Panc1 (cell line): ENCODE results near the gene EYS. TPM values are rescaled to one million over a fixed set of nuclear protein-coding genes. Genes with fewer than 3 reads are reported as not detected.

Experiments
- ATAC-seq: fragments of 200-7000 bp; cut with Tn5 transposase; 2 replicates; pipeline ENCODE4 v1.9.1; 2020; ENCODE audit warnings: mild to moderate bottlenecking, moderate library complexity
- BruUV-seq: library from RNA; stranded (reverse); fragments of 400-500 nt; replicated peaks from 2 replicates; lab custom pipeline; 2021; lab: Mats Ljungman, UMichigan
- CTCF ChIA-PET: fragments of 300-600 bp; sonication (Branson Sonifier 250); formaldehyde crosslinking; loops from one replicate; lab custom pipeline; 2022; ENCODE audit warnings: antibody characterized with exemption; lab: Charles Lee
- POLR2A ChIA-PET: fragments of 300-600 bp; sonication (Branson Sonifier 250); formaldehyde crosslinking; loops from one replicate; lab custom pipeline; 2022; ENCODE audit warnings: antibody characterized with exemption; lab: Charles Lee
- DNase-seq: peaks from one replicate; pipeline ENCODE4 v3.0.0-alpha.2; 2010; ENCODE audit warnings: low read depth, low spot score
- H3K27ac ChIP-seq: 2 replicates; pipeline ENCODE4 v1.5.1; 2011; ENCODE audit warnings: mild to moderate bottlenecking, low read length, inconsistent platforms
- H3K27me3 ChIP-seq: fragments of 200-500 bp; sonication (Bioruptor generic); 2 replicates; pipeline ENCODE4 v1.6.0; 2014; ENCODE audit warnings: low read length, inconsistent platforms; ENCODE audit not compliant: control insufficient read depth, insufficient read depth
- H3K36me3 ChIP-seq: fragments of 200-500 bp; sonication (Bioruptor generic); 2 replicates; pipeline ENCODE4 v1.5.1; 2014; ENCODE audit warnings: inconsistent platforms, mild to moderate bottlenecking, low read length, moderate library complexity; ENCODE audit not compliant: control insufficient read depth, insufficient read depth
- H3K4me1 ChIP-seq: 2 replicates; pipeline ENCODE4 v1.5.1; 2011; ENCODE audit warnings: inconsistent platforms, mild to moderate bottlenecking, low read length, moderate library complexity; ENCODE audit not compliant: control insufficient read depth, insufficient read depth
- H3K4me3 ChIP-seq, 2 experiments: 2 replicates each; pipeline ENCODE4 v1.5.1; 2011 to 2012; ENCODE audit warnings: low read depth in 2 of 2, low read length in 2 of 2, mild to moderate bottlenecking in 2 of 2, inconsistent platforms in 1 of 2, moderate library complexity in 1 of 2
- H3K9me3 ChIP-seq: fragments of 200-500 bp; sonication (Bioruptor generic); 2 replicates; pipeline ENCODE4 v1.5.1; 2014; ENCODE audit warnings: low read depth, mild to moderate bottlenecking, inconsistent platforms, low read length, moderate library complexity; ENCODE audit not compliant: control insufficient read depth, insufficient read depth
- CTCF ChIP-seq: fragments of 450-650 bp; IDR thresholded peaks from 2 replicates; pipeline ENCODE4 v1.5.1; 2017; ENCODE audit warnings: mild to moderate bottlenecking
- POLR2AphosphoS5 ChIP-seq: IDR thresholded peaks from 2 replicates; pipeline ENCODE4 v1.6.1; 2012; ENCODE audit warnings: mild to moderate bottlenecking, low read depth, low read length, moderate library complexity
- REST ChIP-seq, 2 experiments: IDR thresholded peaks; 2 replicates each; pipeline ENCODE4 v1.6.1; 2011 to 2012; ENCODE audit warnings: low read depth in 2 of 2, control low read depth in 1 of 2, low read length in 1 of 2, mild to moderate bottlenecking in 1 of 2, moderate library complexity in 1 of 2; ENCODE audit not compliant: insufficient read depth in 1 of 2
- SIN3A ChIP-seq: IDR thresholded peaks from 2 replicates; pipeline ENCODE4 v1.6.1; 2012; ENCODE audit warnings: low read depth, mild to moderate bottlenecking, low read length, moderate library complexity, borderline replicate concordance; ENCODE audit not compliant: insufficient read depth
- TCF7L2 ChIP-seq: IDR thresholded peaks from 2 replicates; pipeline ENCODE4 v1.6.1; 2011; ENCODE audit warnings: mild to moderate bottlenecking, low read depth, low read length, inconsistent platforms
- in situ Hi-C: cut with HindIII; loops from 2 replicates; pipeline ENCODE4 v1.10.0; 2016; ENCODE audit warnings: low sequenced_read_pairs, low pct_unique_long_range_greater_than_20kb
- intact Hi-C: fragments of 100-400 bp; cut with micrococcal nuclease; formaldehyde crosslinking; loops from one replicate; pipeline ENCODE4 v1.10.0; 2022; ENCODE audit not compliant: unreplicated experiment
- total RNA-seq: library from RNA; stranded (reverse); gene quantifications from one replicate; pipeline ENCODE4 v1.2.1, GENCODE V29; 2021; ENCODE audit not compliant: unreplicated experiment

EYS gene
- total RNA-seq, 1 experiment from 2014 or later = not detected

DNA sequence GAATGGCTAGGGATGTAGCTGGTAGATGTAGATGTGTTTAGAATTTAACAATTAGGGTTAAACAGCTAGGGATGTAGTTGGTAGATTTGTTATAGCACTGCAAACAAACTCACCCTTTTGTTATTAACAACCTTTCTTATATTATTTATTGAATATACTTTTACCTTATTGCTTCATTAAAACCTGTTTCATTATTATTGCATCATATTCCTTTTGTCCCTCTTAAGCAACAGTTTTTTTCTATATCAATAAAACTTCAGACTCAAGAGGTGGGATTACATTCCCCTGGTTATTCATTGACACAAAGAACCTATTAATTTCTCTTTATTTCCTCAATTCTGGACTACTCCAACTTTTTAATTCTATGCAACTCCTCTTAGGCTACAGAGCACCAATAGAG, 661.2 kb downstream of the EYS start:
- DNase-seq (no peak), ATAC-seq (no peak)
- Histone ChIP-seq H3K27me3 (no peaks in the 10 kb centered on the region), H3K36me3 (no peaks in the 10 kb centered on the region), H3K4me3 (no peak overlapping the region), H3K9me3 (no peaks in the 10 kb centered on the region), H3K4me1 (no peaks in the 10 kb centered on the region), H3K27ac (no peak overlapping the region)
- CTCF ChIA-PET = no interaction called here
- BruUV-seq = no TSS peak
- in situ Hi-C loops (no loop called here), intact Hi-C loops (no loop called here)
- POLR2A ChIA-PET = no interaction called here
- TF ChIP-seq REST (IDR thresholded peaks at IDR 0.05; ENCODE audit: insufficient read depth in 1 of 2, low read depth in 2 of 2, low read length in 1 of 2) (no peak), SIN3A (no peak), POLR2AphosphoS5 (no peak), TCF7L2 (no peak), CTCF (no peak)

DNA sequence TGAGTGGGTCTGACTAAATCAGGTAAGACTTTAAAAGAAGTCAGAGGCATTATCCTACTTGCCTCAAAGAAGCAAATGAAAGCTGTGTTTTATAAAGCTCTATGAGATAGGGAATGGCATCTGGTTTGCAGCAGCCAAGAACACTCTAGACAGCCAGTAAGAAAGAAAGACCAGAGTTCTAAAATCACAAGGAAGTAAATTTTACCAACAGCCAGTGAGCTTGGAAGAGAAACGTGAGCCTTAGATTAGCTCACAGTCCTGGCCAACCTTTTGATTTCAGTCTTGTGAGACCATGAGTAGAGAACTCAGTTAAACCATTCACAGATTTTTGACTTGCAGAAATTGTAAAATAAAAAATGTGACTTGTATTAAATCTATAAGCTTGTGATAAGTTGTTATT, 693.0 kb downstream of the EYS start:
- TF ChIP-seq CTCF (no peak), SIN3A (no peak), REST (IDR thresholded peaks at IDR 0.05; ENCODE audit: insufficient read depth in 1 of 2, low read depth in 2 of 2, low read length in 1 of 2) (no peak)
- DNase-seq (no peak), ATAC-seq (no peak)
- Histone ChIP-seq H3K36me3 (no peaks in the 10 kb centered on the region), H3K27ac (no peak overlapping the region), H3K9me3 (0 out of 2 replicates have a peak, but pooled peaks cover 3% of the 10 kb centered on the region), H3K4me1 (no peaks in the 10 kb centered on the region), H3K27me3 (no peaks in the 10 kb centered on the region), H3K4me3 (no peak overlapping the region)
- ChIA-PET CTCF (no interaction called here), POLR2A (no interaction called here)
- in situ Hi-C loops (no loop called here), intact Hi-C loops (no loop called here)
- no TSS peak for BruUV-seq
